ENCODE measurements around the gene PRPH2. TPM values are rescaled to one million over a fixed set of nuclear protein-coding genes. Genes with fewer than 3 reads are reported as not detected.

PRPH2 gene
- polyA plus RNA-seq, 1 donor from 2014 or later, result not detected

DNA sequence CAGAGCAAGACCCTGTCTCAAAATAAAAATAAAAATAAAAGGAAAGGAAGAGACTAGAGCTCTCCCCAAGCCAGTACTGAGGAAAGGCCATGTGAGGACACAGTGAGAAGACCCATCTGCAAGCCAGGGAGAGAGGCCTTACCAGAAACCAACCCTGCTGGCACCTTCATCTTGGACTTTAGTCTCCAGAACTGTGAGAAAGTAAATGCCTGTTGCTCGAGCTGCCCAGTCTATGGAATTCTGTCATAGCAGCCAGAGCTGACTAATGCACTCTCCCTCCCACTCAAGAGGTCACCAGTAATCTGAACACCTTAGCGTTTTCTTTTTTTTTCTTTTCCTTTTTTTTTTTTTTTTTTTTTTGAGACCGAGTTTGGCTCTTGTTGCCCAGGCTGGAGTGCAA, 7.3 kb upstream of the PRPH2 start:
- Histone ChIP-seq H3K4me2 (ENCODE audit: low read length) (no peak overlapping the region), H3F3A (ENCODE audit: insufficient read depth, low read length, poor library complexity, severe bottlenecking) (no peaks in the 10 kb centered on the region), H3K27ac (ENCODE audit: low read length) (no peak overlapping the region), H4K20me1 (ENCODE audit: insufficient read depth) (no peaks in the 10 kb centered on the region), H3K9me2 (ENCODE audit: insufficient read depth, low read length) (no peaks in the 10 kb centered on the region), H3K27me3 (ENCODE audit: insufficient read depth, low read depth, low read length) (no peaks in the 10 kb centered on the region), H3K4me3 (ENCODE audit: low read length) (no peak overlapping the region), H3K36me3 (ENCODE audit: insufficient read depth, low read length) (no peaks in the 10 kb centered on the region), H3K9ac (ENCODE audit: low read length) (no peak overlapping the region), H3K9me3 (ENCODE audit: low read length) (no peaks in the 10 kb centered on the region), H3K79me2 (replicated peaks; ENCODE audit: insufficient read depth, low read length) (no peaks in the 10 kb centered on the region), H2AFZ (ENCODE audit: low read depth, low read length) (no peak overlapping the region)
- TF ChIP-seq TAF1 (IDR thresholded peaks at IDR 0.05; ENCODE audit: low read depth) (no peak), EP300 (conservative IDR thresholded peaks at IDR 0.05; ENCODE audit: poor library complexity, severe bottlenecking) (no peak), RAD21 (conservative IDR thresholded peaks at IDR 0.05) (no peak)

DNA sequence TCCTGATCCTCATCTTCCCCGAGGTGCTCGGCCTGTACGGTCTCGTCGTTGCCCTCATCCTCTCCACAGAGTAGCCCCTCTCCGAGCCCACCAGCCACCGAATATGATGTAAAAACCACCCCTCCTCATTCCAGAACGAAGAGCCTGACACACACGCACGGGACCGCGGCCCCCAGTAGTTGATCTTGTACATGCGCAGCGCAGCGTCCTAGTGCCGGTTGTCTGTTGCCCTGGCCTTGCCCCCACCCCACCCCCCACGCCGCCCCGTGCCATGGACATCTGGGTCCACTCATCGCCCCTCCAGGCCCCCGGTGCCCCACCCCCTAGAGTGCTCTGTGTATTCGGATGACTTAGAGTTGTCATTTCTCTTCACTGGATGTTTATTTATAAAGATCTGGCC, 5.2 kb upstream of the PRPH2 start:
- H3K79me2 ChIP-seq (replicated peaks; ENCODE audit: insufficient read depth, low read length), result no peaks in the 10 kb centered on the region
- H3K4me3 ChIP-seq (ENCODE audit: low read length), result no peak overlapping the region
- H3K4me2 ChIP-seq (ENCODE audit: low read length), result no peak overlapping the region
- no peak for TF ChIP-seq SMC3 (conservative IDR thresholded peaks at IDR 0.05; ENCODE audit: poor library complexity)
- TF ChIP-seq POLR2AphosphoS5 (IDR thresholded peaks at IDR 0.05), result no peak
- TF ChIP-seq, protein P1, sequence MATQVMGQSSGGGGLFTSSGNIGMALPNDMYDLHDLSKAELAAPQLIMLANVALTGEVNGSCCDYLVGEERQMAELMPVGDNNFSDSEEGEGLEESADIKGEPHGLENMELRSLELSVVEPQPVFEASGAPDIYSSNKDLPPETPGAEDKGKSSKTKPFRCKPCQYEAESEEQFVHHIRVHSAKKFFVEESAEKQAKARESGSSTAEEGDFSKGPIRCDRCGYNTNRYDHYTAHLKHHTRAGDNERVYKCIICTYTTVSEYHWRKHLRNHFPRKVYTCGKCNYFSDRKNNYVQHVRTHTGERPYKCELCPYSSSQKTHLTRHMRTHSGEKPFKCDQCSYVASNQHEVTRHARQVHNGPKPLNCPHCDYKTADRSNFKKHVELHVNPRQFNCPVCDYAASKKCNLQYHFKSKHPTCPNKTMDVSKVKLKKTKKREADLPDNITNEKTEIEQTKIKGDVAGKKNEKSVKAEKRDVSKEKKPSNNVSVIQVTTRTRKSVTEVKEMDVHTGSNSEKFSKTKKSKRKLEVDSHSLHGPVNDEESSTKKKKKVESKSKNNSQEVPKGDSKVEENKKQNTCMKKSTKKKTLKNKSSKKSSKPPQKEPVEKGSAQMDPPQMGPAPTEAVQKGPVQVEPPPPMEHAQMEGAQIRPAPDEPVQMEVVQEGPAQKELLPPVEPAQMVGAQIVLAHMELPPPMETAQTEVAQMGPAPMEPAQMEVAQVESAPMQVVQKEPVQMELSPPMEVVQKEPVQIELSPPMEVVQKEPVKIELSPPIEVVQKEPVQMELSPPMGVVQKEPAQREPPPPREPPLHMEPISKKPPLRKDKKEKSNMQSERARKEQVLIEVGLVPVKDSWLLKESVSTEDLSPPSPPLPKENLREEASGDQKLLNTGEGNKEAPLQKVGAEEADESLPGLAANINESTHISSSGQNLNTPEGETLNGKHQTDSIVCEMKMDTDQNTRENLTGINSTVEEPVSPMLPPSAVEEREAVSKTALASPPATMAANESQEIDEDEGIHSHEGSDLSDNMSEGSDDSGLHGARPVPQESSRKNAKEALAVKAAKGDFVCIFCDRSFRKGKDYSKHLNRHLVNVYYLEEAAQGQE (IDR thresholded peaks at IDR 0.05; ENCODE audit: borderline replicate concordance), result no peak
- no peak for TF ChIP-seq RAD21 (conservative IDR thresholded peaks at IDR 0.05)
- TF ChIP-seq MXI1 (conservative IDR thresholded peaks at IDR 0.05; ENCODE audit: poor library complexity, severe bottlenecking), result no peak
- TF ChIP-seq TAF1 (IDR thresholded peaks at IDR 0.05; ENCODE audit: low read depth), result no peak
- no peak for TF ChIP-seq EP300 (conservative IDR thresholded peaks at IDR 0.05; ENCODE audit: poor library complexity, severe bottlenecking)
- H3K9me3 ChIP-seq (ENCODE audit: low read length), result no peaks in the 10 kb centered on the region
- no peak overlapping the region for H3K27ac ChIP-seq (ENCODE audit: low read length)
- no peaks in the 10 kb centered on the region for H3K9me2 ChIP-seq (ENCODE audit: insufficient read depth, low read length)
- no peaks in the 10 kb centered on the region for H3K27me3 ChIP-seq (ENCODE audit: insufficient read depth, low read depth, low read length)
- no peaks in the 10 kb centered on the region for H3K36me3 ChIP-seq (ENCODE audit: insufficient read depth, low read length)
- H4K20me1 ChIP-seq (ENCODE audit: insufficient read depth), result no peaks in the 10 kb centered on the region
- H2AFZ ChIP-seq (ENCODE audit: low read depth, low read length), result no peak overlapping the region
- no peak overlapping the region for H3K9ac ChIP-seq (ENCODE audit: low read length)
- H3F3A ChIP-seq (ENCODE audit: insufficient read depth, low read length, poor library complexity, severe bottlenecking), result no peaks in the 10 kb centered on the region

DNA sequence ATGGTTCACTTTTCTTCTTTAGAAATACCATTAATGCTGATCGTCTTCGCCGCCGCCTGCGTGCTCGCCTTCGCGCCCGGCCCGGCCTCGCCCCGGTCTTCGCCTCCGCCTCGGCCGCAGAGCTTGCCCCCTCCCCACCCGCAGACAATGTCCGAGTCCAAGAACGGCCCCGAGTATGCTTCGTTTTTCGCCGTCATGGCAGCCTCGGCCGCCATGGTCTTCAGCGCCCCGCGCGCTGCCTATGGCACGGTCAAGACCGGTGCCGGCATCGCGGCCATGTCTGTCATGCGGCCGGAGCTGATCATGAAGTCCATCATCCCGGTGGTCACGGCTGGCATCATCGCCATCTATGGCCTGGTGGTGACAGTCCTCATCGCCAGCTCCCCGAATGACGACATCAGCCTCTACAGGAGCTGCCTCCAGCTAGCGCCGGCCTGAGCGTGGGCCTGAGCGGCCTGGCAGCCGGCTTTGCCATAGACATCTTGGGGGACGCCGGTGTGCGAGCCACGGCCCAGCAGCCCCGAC, 4.8 kb upstream of the PRPH2 start:
- H3K36me3 ChIP-seq (ENCODE audit: insufficient read depth, low read length), result no peaks in the 10 kb centered on the region
- no peaks in the 10 kb centered on the region for H4K20me1 ChIP-seq (ENCODE audit: insufficient read depth)
- H2AFZ ChIP-seq (ENCODE audit: low read depth, low read length), result no peak overlapping the region
- no peak overlapping the region for H3K4me3 ChIP-seq (ENCODE audit: low read length)
- H3K27me3 ChIP-seq (ENCODE audit: insufficient read depth, low read depth, low read length), result no peaks in the 10 kb centered on the region
- no peaks in the 10 kb centered on the region for H3K79me2 ChIP-seq (replicated peaks; ENCODE audit: insufficient read depth, low read length)
- no peak overlapping the region for H3K27ac ChIP-seq (ENCODE audit: low read length)
- no peak overlapping the region for H3K4me2 ChIP-seq (ENCODE audit: low read length)
- H3K9me3 ChIP-seq (ENCODE audit: low read length), result no peaks in the 10 kb centered on the region
- H3F3A ChIP-seq (ENCODE audit: insufficient read depth, low read length, poor library complexity, severe bottlenecking), result no peaks in the 10 kb centered on the region
- no peaks in the 10 kb centered on the region for H3K9me2 ChIP-seq (ENCODE audit: insufficient read depth, low read length)
- TF ChIP-seq MXI1 (conservative IDR thresholded peaks at IDR 0.05; ENCODE audit: poor library complexity, severe bottlenecking) (no peak), EP300 (conservative IDR thresholded peaks at IDR 0.05; ENCODE audit: poor library complexity, severe bottlenecking) (no peak), SMC3 (conservative IDR thresholded peaks at IDR 0.05; ENCODE audit: poor library complexity) (no peak), RAD21 (conservative IDR thresholded peaks at IDR 0.05) (no peak), POLR2AphosphoS5 (IDR thresholded peaks at IDR 0.05) (no peak), EZH2 (IDR thresholded peaks at IDR 0.05; ENCODE audit: borderline replicate concordance, insufficient read depth, low read length, poor library complexity, severe bottlenecking) (no peak), TAF1 (IDR thresholded peaks at IDR 0.05; ENCODE audit: low read depth) (no peak)
- TF ChIP-seq, protein P2, sequence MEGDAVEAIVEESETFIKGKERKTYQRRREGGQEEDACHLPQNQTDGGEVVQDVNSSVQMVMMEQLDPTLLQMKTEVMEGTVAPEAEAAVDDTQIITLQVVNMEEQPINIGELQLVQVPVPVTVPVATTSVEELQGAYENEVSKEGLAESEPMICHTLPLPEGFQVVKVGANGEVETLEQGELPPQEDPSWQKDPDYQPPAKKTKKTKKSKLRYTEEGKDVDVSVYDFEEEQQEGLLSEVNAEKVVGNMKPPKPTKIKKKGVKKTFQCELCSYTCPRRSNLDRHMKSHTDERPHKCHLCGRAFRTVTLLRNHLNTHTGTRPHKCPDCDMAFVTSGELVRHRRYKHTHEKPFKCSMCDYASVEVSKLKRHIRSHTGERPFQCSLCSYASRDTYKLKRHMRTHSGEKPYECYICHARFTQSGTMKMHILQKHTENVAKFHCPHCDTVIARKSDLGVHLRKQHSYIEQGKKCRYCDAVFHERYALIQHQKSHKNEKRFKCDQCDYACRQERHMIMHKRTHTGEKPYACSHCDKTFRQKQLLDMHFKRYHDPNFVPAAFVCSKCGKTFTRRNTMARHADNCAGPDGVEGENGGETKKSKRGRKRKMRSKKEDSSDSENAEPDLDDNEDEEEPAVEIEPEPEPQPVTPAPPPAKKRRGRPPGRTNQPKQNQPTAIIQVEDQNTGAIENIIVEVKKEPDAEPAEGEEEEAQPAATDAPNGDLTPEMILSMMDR (IDR thresholded peaks at IDR 0.05; ENCODE audit: poor library complexity, severe bottlenecking), result no peak
- TF ChIP-seq, protein P1 (IDR thresholded peaks at IDR 0.05; ENCODE audit: borderline replicate concordance), result no peak
- H3K9ac ChIP-seq (ENCODE audit: low read length), result no peak overlapping the region
